Measurements from ENCODE around the gene MRAP.

DNA sequence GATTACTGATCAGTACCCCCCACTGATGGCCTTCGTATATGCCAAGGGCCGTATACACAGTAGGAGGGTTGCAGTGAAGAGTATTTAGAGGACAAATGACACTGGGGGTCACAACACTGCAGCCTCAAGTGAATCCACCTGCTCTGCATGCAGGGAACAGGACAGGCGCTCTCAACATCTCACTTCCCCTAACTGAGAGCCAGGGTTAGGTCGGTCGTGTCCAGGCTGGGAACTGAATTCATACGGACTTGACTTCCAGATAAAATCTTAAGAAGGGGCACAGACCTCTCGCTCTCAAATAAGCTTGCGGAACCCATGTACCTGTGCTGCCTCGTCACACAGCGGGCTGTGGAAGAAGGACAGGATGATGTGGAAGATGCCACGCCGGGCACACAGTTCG lies 22.8 kb downstream of the MRAP start:
- TF ChIP-seq, protein P1, sequence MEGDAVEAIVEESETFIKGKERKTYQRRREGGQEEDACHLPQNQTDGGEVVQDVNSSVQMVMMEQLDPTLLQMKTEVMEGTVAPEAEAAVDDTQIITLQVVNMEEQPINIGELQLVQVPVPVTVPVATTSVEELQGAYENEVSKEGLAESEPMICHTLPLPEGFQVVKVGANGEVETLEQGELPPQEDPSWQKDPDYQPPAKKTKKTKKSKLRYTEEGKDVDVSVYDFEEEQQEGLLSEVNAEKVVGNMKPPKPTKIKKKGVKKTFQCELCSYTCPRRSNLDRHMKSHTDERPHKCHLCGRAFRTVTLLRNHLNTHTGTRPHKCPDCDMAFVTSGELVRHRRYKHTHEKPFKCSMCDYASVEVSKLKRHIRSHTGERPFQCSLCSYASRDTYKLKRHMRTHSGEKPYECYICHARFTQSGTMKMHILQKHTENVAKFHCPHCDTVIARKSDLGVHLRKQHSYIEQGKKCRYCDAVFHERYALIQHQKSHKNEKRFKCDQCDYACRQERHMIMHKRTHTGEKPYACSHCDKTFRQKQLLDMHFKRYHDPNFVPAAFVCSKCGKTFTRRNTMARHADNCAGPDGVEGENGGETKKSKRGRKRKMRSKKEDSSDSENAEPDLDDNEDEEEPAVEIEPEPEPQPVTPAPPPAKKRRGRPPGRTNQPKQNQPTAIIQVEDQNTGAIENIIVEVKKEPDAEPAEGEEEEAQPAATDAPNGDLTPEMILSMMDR (IDR thresholded peaks at IDR 0.05; ENCODE audit: low read length), result no peak
- TF ChIP-seq EZH2 (optimal IDR thresholded peaks at IDR 0.05; ENCODE audit: low read depth, low read length) (no peak), EZH2phosphoT487 (IDR thresholded peaks at IDR 0.05; ENCODE audit: low read length) (no peak)
